Left lung (tissue), 10 donors: Measurements from ENCODE around the gene FCHO2. TPM values are rescaled to one million over a fixed set of nuclear protein-coding genes. Genes with fewer than 3 reads are reported as not detected.

Experiments
- ATAC-seq: fragments of 200-7000 bp; cut with Tn5 transposase; one replicate; pipeline ENCODE4 v1.9.1; 2020; ENCODE audit warnings: moderate library complexity
- DNase-seq, 4 donors: peaks; one replicate each; pipeline ENCODE4 v3.0.0-alpha.2; 2013 to 2020
- H3K27ac ChIP-seq, 2 donors: fragments of 200-600 bp; sonication (generic) in 1 of 2; one replicate each; pipeline versions ENCODE4 v1.5.0 to v1.8.0; 2020 to 2021
- H3K27me3 ChIP-seq, 2 donors: fragments of 200-600 bp; sonication (generic) in 1 of 2; one replicate each; pipeline versions ENCODE4 v1.5.0 to v1.8.0; 2020 to 2021
- H3K36me3 ChIP-seq, 2 donors: fragments of 200-600 bp; sonication (generic) in 1 of 2; one replicate each; pipeline versions ENCODE4 v1.5.0 to v1.8.0; 2020 to 2021
- H3K4me1 ChIP-seq, 2 donors: fragments of 200-600 bp; one replicate each; pipeline ENCODE4 v1.8.0; 2021
- H3K4me3 ChIP-seq, 2 donors: fragments of 200-600 bp; sonication (generic) in 1 of 2; one replicate each; pipeline versions ENCODE4 v1.5.0 to v1.8.0; 2020 to 2021; ENCODE audit warnings: mild to moderate bottlenecking in 1 of 2
- H3K9me3 ChIP-seq, 2 donors: fragments of 200-600 bp; sonication (generic) in 1 of 2; one replicate each; pipeline versions ENCODE4 v1.5.0 to v1.8.0; 2020 to 2021
- CTCF ChIP-seq, 2 donors: fragments of 200-600 bp; sonication (generic) in 1 of 2; IDR thresholded peaks; one replicate each; pipeline versions ENCODE4 v1.5.0 to v1.8.0; 2021; ENCODE audit warnings: antibody characterized with exemption in 2 of 2
- intact Hi-C, 2 donors: fragments of 100-400 bp; cut with DNase I; formaldehyde crosslinking; loops; one replicate each; pipeline versions ENCODE4 v1.11.2 to v1.14.2; 2022
- polyA plus RNA-seq, 6 donors: library from polyadenylated mRNA; unstranded; fragments of 120-200 nt; gene quantifications; one replicate each; pipeline ENCODE4 v1.2.1, GENCODE V29; 2013; ENCODE audit not compliant: insufficient read length in 6 of 6
- total RNA-seq, 2 donors: library from RNA; stranded (reverse); fragmentation: NEBNext Ultra II Directional; extraction: Animal tissue kit (Norgen Biotek cat#: 25700); gene quantifications; one replicate each; pipeline ENCODE4 v1.2.1, GENCODE V29; 2021
- donor health status: DM: no; HTN: yes; CAD: no.
- donor health status: DM: no; HTN: no; CAD: no.

FCHO2 gene
- total and polyA plus RNA-seq, 8 donors = 25.7 to 71.1 (median 30.5) TPM

- intact Hi-C loops = no loop called here
- no peak overlapping the region for H3K27ac ChIP-seq
- peaks cover 9 to 77% of the 10 kb centered on the region in 2 donors for H3K27me3 ChIP-seq
- DNase-seq = no peak
- no peaks in the 10 kb centered on the region for H3K36me3 ChIP-seq
- ATAC-seq = no peak
- no peaks in the 10 kb centered on the region for H3K9me3 ChIP-seq
- H3K4me3 ChIP-seq = no peak overlapping the region
- no peak for TF ChIP-seq CTCF (IDR thresholded peaks at IDR 0.05)
- peaks cover 0 to 14% of the 10 kb centered on the region in 2 donors for H3K4me1 ChIP-seq
These were observed 167.3 kb downstream of the FCHO2 start for GRCh38 chr5:73122875-73123810.

GRCh38 chr5:73125289-73125688, 169.4 kb downstream of the FCHO2 start:
- no peaks in the 10 kb centered on the region for H3K9me3 ChIP-seq
- H3K27ac ChIP-seq = no peak overlapping the region
- ATAC-seq (no peak), DNase-seq (no peak)
- no peak for TF ChIP-seq CTCF (IDR thresholded peaks at IDR 0.05)
- peaks cover 0 to 7% of the 10 kb centered on the region in 2 donors for H3K4me1 ChIP-seq
- no peaks in the 10 kb centered on the region for H3K36me3 ChIP-seq
- peaks cover 9 to 62% of the 10 kb centered on the region in 2 donors for H3K27me3 ChIP-seq
- intact Hi-C loops = no loop called here
- no peak overlapping the region for H3K4me3 ChIP-seq

GRCh38 chr5:73126381-73126780, 170.5 kb downstream of the FCHO2 start:
- Histone ChIP-seq H3K4me3 (no peak overlapping the region), H3K27me3 (peaks cover 2 to 51% of the 10 kb centered on the region in 2 donors), H3K27ac (no peak overlapping the region), H3K4me1 (no peaks in the 10 kb centered on the region), H3K36me3 (no peaks in the 10 kb centered on the region), H3K9me3 (no peaks in the 10 kb centered on the region)
- TF ChIP-seq CTCF (IDR thresholded peaks at IDR 0.05) = no peak
- ATAC-seq = no peak
- intact Hi-C loops = no loop called here
- DNase-seq = no peak

- H3K36me3 ChIP-seq = no peaks in the 10 kb centered on the region
These were observed 171.1 kb downstream of the FCHO2 start for GRCh38 chr5:73126957-73127356.

More at GRCh38 chr5:73126957-73127356, 171.1 kb downstream of the FCHO2 start:
- ATAC-seq = no peak
- Histone ChIP-seq H3K4me3 (no peak overlapping the region), H3K27me3 (peaks cover 0 to 46% of the 10 kb centered on the region in 2 donors), H3K27ac (no peak overlapping the region), H3K9me3 (no peaks in the 10 kb centered on the region), H3K4me1 (no peaks in the 10 kb centered on the region)
- no peak for TF ChIP-seq CTCF (IDR thresholded peaks at IDR 0.05)
- intact Hi-C loops = no loop called here
- DNase-seq = no peak
